HepG2 (cell line): ENCODE data around the gene ZNF254. TPM values are rescaled to one million over a fixed set of nuclear protein-coding genes. Genes with fewer than 3 reads are reported as not detected.

Experiments
- AHDC1 ChIP-seq: sonication (generic); formaldehyde crosslinking; IDR thresholded peaks from 2 replicates; pipeline ENCODE4 v1.5.1; 2020; ENCODE audit warnings: mild to moderate bottlenecking, missing genetic modification reagents, borderline replicate concordance
- ATF2 ChIP-seq: sonication (generic); formaldehyde crosslinking; IDR thresholded peaks from 2 replicates; pipeline ENCODE4 v1.4.0; 2020; ENCODE audit warnings: missing genetic modification reagents
- GATAD2A ChIP-seq: IDR thresholded peaks from 2 replicates; pipeline ENCODE4 v1.6.1; 2016
- HMG20A ChIP-seq: IDR thresholded peaks from 2 replicates; pipeline ENCODE4 v1.6.1; 2016; ENCODE audit warnings: borderline replicate concordance
- MTF1 ChIP-seq: sonication (generic); formaldehyde crosslinking; IDR thresholded peaks from 2 replicates; pipeline ENCODE4 v1.5.0; 2020; ENCODE audit warnings: missing genetic modification reagents
- NFIC ChIP-seq: IDR thresholded peaks from 2 replicates; pipeline ENCODE4 v1.6.1; 2012; ENCODE audit warnings: mild to moderate bottlenecking, low read length, inconsistent platforms
- PHF8 ChIP-seq: sonication (generic); formaldehyde crosslinking; IDR thresholded peaks from 2 replicates; pipeline ENCODE4 v1.5.0; 2020; ENCODE audit warnings: missing genetic modification reagents
- PRDM10 ChIP-seq: sonication (generic); formaldehyde crosslinking; IDR thresholded peaks from 2 replicates; pipeline ENCODE4 v1.4.0; 2020; ENCODE audit warnings: low read depth, missing genetic modification reagents
- PREB ChIP-seq: sonication (generic); formaldehyde crosslinking; IDR thresholded peaks from 2 replicates; pipeline ENCODE4 v1.4.0; 2020; ENCODE audit warnings: missing genetic modification reagents
- SIN3A ChIP-seq: IDR thresholded peaks from 2 replicates; pipeline ENCODE4 v1.6.1; 2011; ENCODE audit warnings: low read depth, mild to moderate bottlenecking, control low read depth, low read length, borderline replicate concordance
- ZNF230 ChIP-seq: sonication (generic); formaldehyde crosslinking; IDR thresholded peaks from 2 replicates; pipeline ENCODE4 v1.4.0; 2020; ENCODE audit warnings: mild to moderate bottlenecking, missing genetic modification reagents
- ZNF687 ChIP-seq: sonication (generic); formaldehyde crosslinking; IDR thresholded peaks from 2 replicates; pipeline ENCODE4 v1.5.1; 2020; ENCODE audit warnings: mild to moderate bottlenecking, missing genetic modification reagents, moderate library complexity
- polyA plus RNA-seq, 8 experiments: library from polyadenylated mRNA; depleted of rRNA in 3 of 8; stranded (reverse) in 7 of 8; unstranded in 1 of 8; fragments of >200 nt; fragmentation: Illumina TruSeq in 4 of 8; extraction: Trizol in 4 of 8; gene quantifications; 2 replicates each; pipeline versions ENCODE4 v1.2.1 to v1.2.3, GENCODE V29; 2011 to 2016; ENCODE audit warnings: low read depth in 4 of 8, missing spikeins in 1 of 8, mixed read lengths in 1 of 8; ENCODE audit not compliant: insufficient read depth in 1 of 8
- total RNA-seq, 5 experiments: library from RNA; depleted of rRNA; stranded (reverse); fragments of >200 nt; fragmentation: Illumina TruSeq; extraction: Trizol; gene quantifications; 2 replicates each; pipeline ENCODE4 v1.2.3, GENCODE V29; 2016; ENCODE audit warnings: low read depth in 1 of 5

The ZNF254 gene
- total and polyA plus RNA-seq, 2 of the 13 experiments (the other 11 are each of a cell fraction or from before 2014, with no cell fraction given), result 2.6 to 4.6 TPM

- no peak for TF ChIP-seq SIN3A
- TF ChIP-seq ZNF230, result no peak
- peak; percentile 84 for TF ChIP-seq AHDC1 (CRISPR knock-in tag)
- TF ChIP-seq PRDM10 (CRISPR knock-in tag), result no peak
- peak; percentile 94 for TF ChIP-seq GATAD2A
- TF ChIP-seq PHF8 (CRISPR knock-in tag), result no peak
- TF ChIP-seq ATF2, result no peak
- TF ChIP-seq HMG20A (CRISPR knock-in tag), result peak; percentile 85
- peak; percentile 72; the same call in 1 of the 2 replicates for TF ChIP-seq NFIC
- TF ChIP-seq PREB, result no peak
- no peak for TF ChIP-seq ZNF687 (CRISPR knock-in tag)
- TF ChIP-seq MTF1 (CRISPR knock-in tag), result no peak
Measured at GRCh38 chr19:24140099-24140498, 53.1 kb downstream of the ZNF254 start (continued).
